PC-3 (cell line): Measurements from ENCODE around the gene CLVS2.

Experiments used
- EZH2 ChIP-seq: fragments of 300-600 bp; sonication (generic); IDR thresholded peaks from one replicate; pipeline ENCODE4 v1.6.1; 2017; ENCODE audit warnings: antibody characterized with exemption, mild to moderate bottlenecking, low read length; ENCODE audit not compliant: unreplicated experiment
- EZH2phosphoT487 ChIP-seq: fragments of 300-600 bp; sonication (generic); IDR thresholded peaks from 2 replicates; pipeline ENCODE4 v1.6.1; 2018; ENCODE audit warnings: mild to moderate bottlenecking, antibody characterized with exemption, low read length, borderline replicate concordance
- TF ChIP-seq, protein P1 (sequence below): fragments of 300-600 bp; sonication (generic); conservative IDR thresholded peaks from 2 replicates; pipeline ENCODE4 v1.5.1; 2017; ENCODE audit warnings: antibody characterized with exemption, low read depth, mild to moderate bottlenecking, low read length

DNA sequence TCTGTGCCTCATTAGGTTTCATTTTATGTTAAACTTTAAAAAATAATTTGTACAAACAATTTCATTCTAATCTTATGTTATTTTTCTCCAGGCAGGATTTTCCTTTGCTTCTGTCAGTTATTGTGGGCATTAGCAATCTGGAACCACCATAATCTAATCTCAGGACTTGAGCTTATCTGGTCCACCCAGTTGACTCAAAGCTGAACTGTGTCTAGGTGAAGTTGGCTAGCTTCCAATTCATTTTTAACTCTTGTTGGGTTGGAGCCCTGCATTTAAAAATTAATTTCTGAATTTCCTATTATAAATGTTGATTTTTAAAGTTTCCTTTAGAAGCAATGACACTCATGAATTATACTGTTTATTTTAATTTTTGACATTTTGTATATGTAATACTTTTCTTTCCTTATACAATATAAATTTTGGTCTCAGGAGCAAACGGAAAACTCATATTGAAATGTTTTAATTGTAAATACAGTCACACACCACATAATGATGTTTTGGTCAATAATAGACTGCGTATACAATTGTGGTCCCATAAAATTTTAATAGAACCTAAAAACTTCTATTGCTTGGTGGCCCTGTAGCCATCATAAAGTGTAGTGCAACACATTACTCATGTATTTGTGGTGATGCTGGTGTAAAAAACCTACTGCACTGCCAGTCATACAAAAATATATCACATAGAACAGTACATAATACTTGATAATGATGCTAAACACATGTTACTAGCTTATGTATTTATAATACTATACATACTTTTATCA, 121.3 kb downstream of the CLVS2 start:
- TF ChIP-seq, protein P1, sequence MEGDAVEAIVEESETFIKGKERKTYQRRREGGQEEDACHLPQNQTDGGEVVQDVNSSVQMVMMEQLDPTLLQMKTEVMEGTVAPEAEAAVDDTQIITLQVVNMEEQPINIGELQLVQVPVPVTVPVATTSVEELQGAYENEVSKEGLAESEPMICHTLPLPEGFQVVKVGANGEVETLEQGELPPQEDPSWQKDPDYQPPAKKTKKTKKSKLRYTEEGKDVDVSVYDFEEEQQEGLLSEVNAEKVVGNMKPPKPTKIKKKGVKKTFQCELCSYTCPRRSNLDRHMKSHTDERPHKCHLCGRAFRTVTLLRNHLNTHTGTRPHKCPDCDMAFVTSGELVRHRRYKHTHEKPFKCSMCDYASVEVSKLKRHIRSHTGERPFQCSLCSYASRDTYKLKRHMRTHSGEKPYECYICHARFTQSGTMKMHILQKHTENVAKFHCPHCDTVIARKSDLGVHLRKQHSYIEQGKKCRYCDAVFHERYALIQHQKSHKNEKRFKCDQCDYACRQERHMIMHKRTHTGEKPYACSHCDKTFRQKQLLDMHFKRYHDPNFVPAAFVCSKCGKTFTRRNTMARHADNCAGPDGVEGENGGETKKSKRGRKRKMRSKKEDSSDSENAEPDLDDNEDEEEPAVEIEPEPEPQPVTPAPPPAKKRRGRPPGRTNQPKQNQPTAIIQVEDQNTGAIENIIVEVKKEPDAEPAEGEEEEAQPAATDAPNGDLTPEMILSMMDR, result no peak
- no peak for TF ChIP-seq EZH2
- TF ChIP-seq EZH2phosphoT487, result no peak
